PC-9 (cell line): ENCODE results near the gene RIMKLA. TPM values are rescaled to one million over a fixed set of nuclear protein-coding genes. Genes with fewer than 3 reads are reported as not detected.

Source experiments
- BruUV-seq: library from RNA; stranded (reverse); fragments of 400-500 nt; replicated peaks from 2 replicates; lab custom pipeline; 2021; lab: Mats Ljungman, UMichigan
- CTCF ChIA-PET: fragments of 300-600 bp; sonication (Branson Sonifier 250); formaldehyde crosslinking; loops from one replicate; lab custom pipeline; 2022; ENCODE audit warnings: antibody characterized with exemption; lab: Charles Lee
- POLR2A ChIA-PET: fragments of 300-600 bp; sonication (Branson Sonifier 250); formaldehyde crosslinking; loops from one replicate; lab custom pipeline; 2022; ENCODE audit warnings: antibody characterized with exemption; ENCODE audit not compliant: unreplicated experiment; lab: Charles Lee
- DNase-seq, 2 experiments: peaks; one replicate each; pipeline versions ENCODE4 v3.0.0 to v3.0.0-alpha.2; 2015 to 2022; ENCODE audit warnings: mixed read lengths in 1 of 2
- H2AFZ ChIP-seq: fragments of 200-600 bp; sonication (generic); 2 replicates; pipeline ENCODE4 v1.8.1; 2017; ENCODE audit warnings: antibody characterized with exemption
- H3F3A ChIP-seq: fragments of 200-600 bp; sonication (generic); 2 replicates; pipeline ENCODE4 v1.8.1; 2017; ENCODE audit warnings: antibody characterized with exemption, mild to moderate bottlenecking, low read depth; ENCODE audit not compliant: insufficient read depth
- H3K27ac ChIP-seq: fragments of 200-600 bp; sonication (generic); 2 replicates; pipeline ENCODE4 v1.6.1; 2016; ENCODE audit warnings: mixed run types
- H3K27me3 ChIP-seq: fragments of 200-600 bp; sonication (generic); 2 replicates; pipeline ENCODE4 v1.6.1; 2016; ENCODE audit warnings: low read depth, mixed run types; ENCODE audit not compliant: insufficient read depth
- H3K36me3 ChIP-seq: fragments of 200-600 bp; sonication (generic); 2 replicates; pipeline ENCODE4 v1.6.1; 2016; ENCODE audit warnings: low read depth, mixed run types
- H3K4me1 ChIP-seq: fragments of 200-600 bp; sonication (generic); replicated peaks from 2 replicates; pipeline ENCODE4 v1.6.1; 2016; ENCODE audit warnings: mixed run types; ENCODE audit not compliant: insufficient read depth
- H3K4me2 ChIP-seq: fragments of 200-600 bp; sonication (generic); 2 replicates; pipeline ENCODE4 v1.6.1; 2017; ENCODE audit warnings: mixed run types
- H3K4me3 ChIP-seq: fragments of 200-600 bp; sonication (generic); 2 replicates; pipeline ENCODE4 v1.6.1; 2016; ENCODE audit warnings: mixed run types
- H3K79me2 ChIP-seq: fragments of 200-600 bp; sonication (generic); 2 replicates; pipeline ENCODE4 v1.6.1; 2017; ENCODE audit warnings: low read depth, mixed run types
- H3K9me2 ChIP-seq: fragments of 200-600 bp; sonication (generic); 2 replicates; pipeline ENCODE4 v1.8.1; 2017; ENCODE audit warnings: mild to moderate bottlenecking; ENCODE audit not compliant: insufficient read depth
- H3K9me3 ChIP-seq: fragments of 200-600 bp; sonication (generic); 2 replicates; pipeline ENCODE4 v1.8.1; 2016; ENCODE audit warnings: low read depth; ENCODE audit not compliant: insufficient read depth
- H4K20me1 ChIP-seq: fragments of 200-600 bp; sonication (generic); 2 replicates; pipeline ENCODE4 v1.8.1; 2017; ENCODE audit not compliant: insufficient read depth
- CTCF ChIP-seq: fragments of 200-600 bp; sonication (generic); conservative IDR thresholded peaks from 2 replicates; pipeline ENCODE4 v1.6.1; 2017; ENCODE audit warnings: mixed run types, antibody characterized with exemption, mild to moderate bottlenecking, moderate library complexity
- EZH2 ChIP-seq: fragments of 200-600 bp; sonication (generic); IDR thresholded peaks from 2 replicates; pipeline ENCODE4 v1.8.0; 2017; ENCODE audit warnings: antibody characterized with exemption, low read depth
- intact Hi-C: fragments of 100-400 bp; cut with micrococcal nuclease; formaldehyde crosslinking; loops from one replicate; pipeline ENCODE4 v1.10.0; 2022; ENCODE audit not compliant: unreplicated experiment
- total RNA-seq: library from RNA; stranded (reverse); gene quantifications from 2 replicates; pipeline ENCODE4 v1.2.3, GENCODE V29; 2021

RIMKLA gene
- total RNA-seq, 1 experiment from 2014 or later: 0.35 TPM

- no TSS peak for BruUV-seq
- no peak for DNase-seq
- Histone ChIP-seq H3K4me1 (peaks cover 7% of the 10 kb centered on the region; the same call in 1 of the 2 replicates), H3F3A (no peaks in the 10 kb centered on the region), H3K4me3 (no peak overlapping the region), H3K27ac (no peak overlapping the region), H3K4me2 (no peak overlapping the region), H3K36me3 (no peaks in the 10 kb centered on the region), H4K20me1 (no peaks in the 10 kb centered on the region), H3K9me2 (0 out of 2 replicates have a peak, but pooled peaks cover 3% of the 10 kb centered on the region), H3K79me2 (no peaks in the 10 kb centered on the region), H3K9me3 (no peaks in the 10 kb centered on the region), H2AFZ (no peak overlapping the region), H3K27me3 (no peaks in the 10 kb centered on the region)
- ChIA-PET CTCF (no interaction called here), POLR2A (no interaction called here)
- intact Hi-C loops: no loop called here
- TF ChIP-seq EZH2 (no peak), CTCF (no peak)
Measured at GRCh38 chr1:42449256-42449655, 68.7 kb downstream of the RIMKLA start.

DNA sequence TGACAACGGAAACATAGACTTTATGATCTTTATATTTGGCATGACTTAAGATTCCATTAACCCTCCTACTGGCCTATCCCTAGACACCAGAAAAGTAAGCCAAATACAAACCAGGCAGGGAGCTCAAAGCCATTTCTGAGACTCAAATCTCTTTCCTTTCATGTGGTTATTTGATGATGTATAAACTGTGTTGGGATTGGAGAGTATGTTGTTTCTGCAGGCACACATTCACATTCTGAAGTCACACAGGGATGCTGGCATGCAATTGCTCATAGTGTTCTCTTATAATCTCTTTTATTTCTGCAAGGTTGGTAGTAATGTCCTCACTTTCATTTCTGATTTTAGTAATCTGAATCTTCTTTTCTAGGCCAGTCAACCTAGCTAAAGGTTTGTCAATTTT, 69.5 kb downstream of the RIMKLA start:
- no peaks in the 10 kb centered on the region for H3K27me3 ChIP-seq
- no peak for DNase-seq
- H4K20me1 ChIP-seq: no peaks in the 10 kb centered on the region
- TF ChIP-seq CTCF (no peak), EZH2 (no peak)
- no peaks in the 10 kb centered on the region for H3K79me2 ChIP-seq
- intact Hi-C loops: loop anchor here (10.0 kb wide), 1 partner anchor 275 kb away; no protein-coding TSS in a partner anchor
- H2AFZ ChIP-seq: no peak overlapping the region
- H3K4me1 ChIP-seq: peaks cover 8% of the 10 kb centered on the region; the same call in 1 of the 2 replicates
- no peak overlapping the region for H3K4me3 ChIP-seq
- H3K27ac ChIP-seq: no peak overlapping the region
- CTCF ChIA-PET: no interaction called here
- no peaks in the 10 kb centered on the region for H3F3A ChIP-seq
- H3K9me3 ChIP-seq: no peaks in the 10 kb centered on the region
- no peak overlapping the region for H3K4me2 ChIP-seq
- BruUV-seq: no TSS peak
- POLR2A ChIA-PET: no interaction called here
- 0 out of 2 replicates have a peak, but pooled peaks cover 3% of the 10 kb centered on the region for H3K9me2 ChIP-seq
- no peaks in the 10 kb centered on the region for H3K36me3 ChIP-seq

GRCh38 chr1:42453386-42453785, 72.8 kb downstream of the RIMKLA start:
- DNase-seq: no peak
- Histone ChIP-seq H3K4me1 (peaks cover 26% of the 10 kb centered on the region), H3F3A (peaks cover 6% of the 10 kb centered on the region; the same call in 1 of the 2 replicates), H2AFZ (no peak overlapping the region), H4K20me1 (no peaks in the 10 kb centered on the region), H3K27ac (no peak overlapping the region), H3K36me3 (peaks cover 9% of the 10 kb centered on the region; the same call in 1 of the 2 replicates), H3K9me2 (no peaks in the 10 kb centered on the region), H3K4me3 (no peak overlapping the region), H3K79me2 (peaks cover 19% of the 10 kb centered on the region), H3K4me2 (no peak overlapping the region), H3K9me3 (no peaks in the 10 kb centered on the region), H3K27me3 (no peaks in the 10 kb centered on the region)
- BruUV-seq: no TSS peak
- intact Hi-C loops: loop anchor here (10.0 kb wide), 1 partner anchor 279 kb away; no protein-coding TSS in a partner anchor
- ChIA-PET POLR2A (no interaction called here), CTCF (no interaction called here)
- TF ChIP-seq CTCF (no peak), EZH2 (no peak)
